ENCODE results near the gene CSRNP2.

CSRNP2 gene

GRCh38 chr12:51124504-51124903 is 41.1 kb upstream of the CSRNP2 start:
- no peak for DNase-seq (ENCODE audit: extremely low read depth, low read depth)
- H3K4me3 ChIP-seq (replicated peaks; ENCODE audit: low read depth, low read length) = no peak overlapping the region
- TF ChIP-seq CTCF (IDR thresholded peaks at IDR 0.05; ENCODE audit: low read depth, low read length, missing control alignments) = no peak

- no peak for DNase-seq (ENCODE audit: extremely low read depth, low read depth)
Observed at GRCh38 chr12:51122844-51123243, 39.4 kb upstream of the CSRNP2 start.

GRCh38 chr12:51118706-51119105 is 35.3 kb upstream of the CSRNP2 start:
- no peak overlapping the region for H3K4me3 ChIP-seq (replicated peaks; ENCODE audit: low read depth, low read length)
- DNase-seq (ENCODE audit: extremely low read depth, low read depth) = no peak
- no peak for TF ChIP-seq CTCF (IDR thresholded peaks at IDR 0.05; ENCODE audit: low read depth, low read length, missing control alignments)

More at GRCh38 chr12:51122844-51123243, 39.4 kb upstream of the CSRNP2 start:
- TF ChIP-seq CTCF (IDR thresholded peaks at IDR 0.05; ENCODE audit: low read depth, low read length, missing control alignments) = no peak
- H3K4me3 ChIP-seq (replicated peaks; ENCODE audit: low read depth, low read length) = no peak overlapping the region

- no peak for DNase-seq (ENCODE audit: extremely low read depth, low read depth)
- H3K4me3 ChIP-seq (replicated peaks; ENCODE audit: low read depth, low read length) = no peak overlapping the region
- no peak for TF ChIP-seq CTCF (IDR thresholded peaks at IDR 0.05; ENCODE audit: low read depth, low read length, missing control alignments)
Observed at GRCh38 chr12:51115533-51115932, 32.1 kb upstream of the CSRNP2 start.

GRCh38 chr12:51108136-51108535 is 24.7 kb upstream of the CSRNP2 start:
- no peak for DNase-seq (ENCODE audit: extremely low read depth, low read depth)
- TF ChIP-seq CTCF (IDR thresholded peaks at IDR 0.05; ENCODE audit: low read depth, low read length, missing control alignments) = no peak
- no peak overlapping the region for H3K4me3 ChIP-seq (replicated peaks; ENCODE audit: low read depth, low read length)

GRCh38 chr12:51103977-51104376 is 20.6 kb upstream of the CSRNP2 start:
- TF ChIP-seq CTCF (IDR thresholded peaks at IDR 0.05; ENCODE audit: low read depth, low read length, missing control alignments) = no peak
- no peak for DNase-seq (ENCODE audit: extremely low read depth, low read depth)
- H3K4me3 ChIP-seq (replicated peaks; ENCODE audit: low read depth, low read length) = no peak overlapping the region

GRCh38 chr12:51098611-51099010 is 15.2 kb upstream of the CSRNP2 start:
- DNase-seq (ENCODE audit: extremely low read depth, low read depth) = no peak
- TF ChIP-seq CTCF (IDR thresholded peaks at IDR 0.05; ENCODE audit: low read depth, low read length, missing control alignments) = no peak
- no peak overlapping the region for H3K4me3 ChIP-seq (replicated peaks; ENCODE audit: low read depth, low read length)
